Duodenal mucosa (tissue), 2 donors: ENCODE measurements around the gene A4GALT.
"Not testable (repeated sequence)": the region's sequence is repeated elsewhere in the genome, so short reads cannot be mapped to it uniquely, and the experiment has no call there.

Source experiments
- H3K27ac ChIP-seq: one replicate; pipeline ENCODE4 v1.7.0; 2013; ENCODE audit warnings: low read depth, low read length
- H3K27me3 ChIP-seq, 2 donors: one replicate each; pipeline ENCODE4 v1.7.0; 2013; ENCODE audit warnings: low read length in 2 of 2, control low read depth in 1 of 2; ENCODE audit not compliant: insufficient read depth in 2 of 2, control insufficient read depth in 1 of 2
- H3K36me3 ChIP-seq, 2 donors: one replicate each; pipeline ENCODE4 v1.7.0; 2013; ENCODE audit warnings: low read length in 2 of 2, control low read depth in 1 of 2; ENCODE audit not compliant: insufficient read depth in 2 of 2, control insufficient read depth in 1 of 2
- H3K4me1 ChIP-seq, 2 donors: one replicate each; pipeline ENCODE4 v1.7.0; 2013; ENCODE audit warnings: low read length in 2 of 2, control low read depth in 1 of 2; ENCODE audit not compliant: insufficient read depth in 2 of 2, control insufficient read depth in 1 of 2
- H3K4me3 ChIP-seq, 2 donors: one replicate each; pipeline ENCODE4 v1.7.0; 2013; ENCODE audit warnings: low read length in 2 of 2, low read depth in 1 of 2
- H3K9ac ChIP-seq, 2 donors: one replicate each; pipeline ENCODE4 v1.7.0; 2013; ENCODE audit warnings: low read length in 2 of 2, low read depth in 1 of 2
- H3K9me3 ChIP-seq, 2 donors: one replicate each; pipeline ENCODE4 v1.7.0; 2013; ENCODE audit warnings: low read length in 2 of 2, control low read depth in 1 of 2; ENCODE audit not compliant: control insufficient read depth in 1 of 2

Gene A4GALT

GRCh38 chr22:42684462-42685195 lies 36.0 kb downstream of the A4GALT start:
- H3K4me1 ChIP-seq = peaks cover 42 to 47% of the 10 kb centered on the region in 2 donors
- no peaks in the 10 kb centered on the region for H3K9me3 ChIP-seq
- no peaks in the 10 kb centered on the region for H3K27me3 ChIP-seq
- H3K9ac ChIP-seq = no peak overlapping the region
- H3K36me3 ChIP-seq = no peaks in the 10 kb centered on the region
- H3K4me3 ChIP-seq = no peak overlapping the region
- H3K27ac ChIP-seq = no peak overlapping the region

- Histone ChIP-seq H3K9ac (no peak overlapping the region), H3K27me3 (no peaks in the 10 kb centered on the region), H3K4me3 (no peak overlapping the region), H3K36me3 (no peaks in the 10 kb centered on the region), H3K27ac (peak overlapping the region; percentile 23), H3K9me3 (peaks cover 2 to 3% of the 10 kb centered on the region in 2 donors), H3K4me1 (peaks cover 40 to 44% of the 10 kb centered on the region in 2 donors)
Measured at GRCh38 chr22:42683578-42684283, 36.9 kb downstream of the A4GALT start.

GRCh38 chr22:42682113-42682851 lies 38.4 kb downstream of the A4GALT start:
- H3K27me3 ChIP-seq = no peaks in the 10 kb centered on the region
- H3K36me3 ChIP-seq = no peaks in the 10 kb centered on the region
- H3K27ac ChIP-seq = no peak overlapping the region
- H3K4me1 ChIP-seq = peaks cover 30 to 31% of the 10 kb centered on the region in 2 donors
- H3K9me3 ChIP-seq = peaks cover 5 to 6% of the 10 kb centered on the region in 2 donors
- no peak overlapping the region for H3K4me3 ChIP-seq
- no peak overlapping the region for H3K9ac ChIP-seq

GRCh38 chr22:42680648-42681047 lies 40.0 kb downstream of the A4GALT start:
- Histone ChIP-seq H3K4me1 (peaks cover 22 to 25% of the 10 kb centered on the region in 2 donors), H3K4me3 (no peak overlapping the region), H3K9ac (no peak overlapping the region), H3K27ac (no peak overlapping the region), H3K36me3 (no peaks in the 10 kb centered on the region), H3K9me3 (peaks cover 5 to 6% of the 10 kb centered on the region in 2 donors), H3K27me3 (no peaks in the 10 kb centered on the region)

GRCh38 chr22:42679691-42680090 lies 41.0 kb downstream of the A4GALT start:
- H3K27ac ChIP-seq = no peak overlapping the region
- no peaks in the 10 kb centered on the region for H3K36me3 ChIP-seq
- H3K27me3 ChIP-seq = no peaks in the 10 kb centered on the region
- peaks cover 5 to 6% of the 10 kb centered on the region in 2 donors for H3K9me3 ChIP-seq
- no peak overlapping the region for H3K9ac ChIP-seq
- H3K4me1 ChIP-seq = peaks cover 21 to 25% of the 10 kb centered on the region in 2 donors
- H3K4me3 ChIP-seq = no peak overlapping the region

- peaks cover 5 to 6% of the 10 kb centered on the region in 2 donors for H3K9me3 ChIP-seq
- no peak overlapping the region for H3K27ac ChIP-seq
- H3K27me3 ChIP-seq = no peaks in the 10 kb centered on the region
- no peak overlapping the region for H3K9ac ChIP-seq
- H3K36me3 ChIP-seq = no peaks in the 10 kb centered on the region
- no peak overlapping the region for H3K4me3 ChIP-seq
- H3K4me1 ChIP-seq = peaks cover 16 to 19% of the 10 kb centered on the region in 2 donors
Measured at GRCh38 chr22:42678894-42679293, 41.8 kb downstream of the A4GALT start.

GRCh38 chr22:42677936-42678335 lies 42.7 kb downstream of the A4GALT start:
- not testable (repeated sequence) for H3K36me3 ChIP-seq, H3K9me3 ChIP-seq, H3K27ac ChIP-seq, H3K27me3 ChIP-seq, H3K9ac ChIP-seq, H3K4me3 ChIP-seq
- H3K4me1 ChIP-seq = peaks cover 11 to 15% of the 10 kb centered on the region in 2 donors

- H3K9ac ChIP-seq = no peak overlapping the region
- peaks cover 5 to 9% of the 10 kb centered on the region in 2 donors for H3K4me1 ChIP-seq
- H3K36me3 ChIP-seq = no peaks in the 10 kb centered on the region
- no peak overlapping the region for H3K4me3 ChIP-seq
- peak overlapping the region; percentile 56 for H3K27ac ChIP-seq
- H3K27me3 ChIP-seq = no peaks in the 10 kb centered on the region
- H3K9me3 ChIP-seq = peaks cover 5 to 6% of the 10 kb centered on the region in 2 donors
Measured at GRCh38 chr22:42676059-42676607, 44.5 kb downstream of the A4GALT start.

GRCh38 chr22:42673898-42674401 lies 46.7 kb downstream of the A4GALT start:
- H3K27me3 ChIP-seq = no peaks in the 10 kb centered on the region
- no peaks in the 10 kb centered on the region for H3K36me3 ChIP-seq
- peaks cover 5% of the 10 kb centered on the region in 2 donors for H3K9me3 ChIP-seq
- no peak overlapping the region for H3K4me3 ChIP-seq
- peaks cover 2 to 5% of the 10 kb centered on the region in 2 donors for H3K4me1 ChIP-seq
- H3K27ac ChIP-seq = no peak overlapping the region
- H3K9ac ChIP-seq = no peak overlapping the region
